ENCODE results near the gene DGKZ.

DGKZ gene

GRCh38 chr11:46393231-46393616, 46.0 kb downstream of the DGKZ start:
- H3K4me3 ChIP-seq (ENCODE audit: low read length) = peak overlapping the region; percentile 52
- H3K27me3 ChIP-seq (ENCODE audit: insufficient read depth, low read length) = peaks cover 22% of the 10 kb centered on the region
- no peaks in the 10 kb centered on the region for H3K9me3 ChIP-seq (ENCODE audit: low read length)
- H3K4me1 ChIP-seq (ENCODE audit: insufficient read depth, low read length) = peaks cover 28% of the 10 kb centered on the region
- H3K36me3 ChIP-seq (ENCODE audit: insufficient read depth, low read length) = peaks cover 22% of the 10 kb centered on the region
- H2AFZ ChIP-seq (ENCODE audit: low read depth, low read length) = no peak overlapping the region

GRCh38 chr11:46393759-46394158, 46.5 kb downstream of the DGKZ start:
- no peak overlapping the region for H2AFZ ChIP-seq (ENCODE audit: low read depth, low read length)
- H3K9me3 ChIP-seq (ENCODE audit: low read length) = no peaks in the 10 kb centered on the region
- peaks cover 18% of the 10 kb centered on the region for H3K27me3 ChIP-seq (ENCODE audit: insufficient read depth, low read length)
- H3K36me3 ChIP-seq (ENCODE audit: insufficient read depth, low read length) = peaks cover 22% of the 10 kb centered on the region
- peaks cover 23% of the 10 kb centered on the region for H3K4me1 ChIP-seq (ENCODE audit: insufficient read depth, low read length)
- no peak overlapping the region for H3K4me3 ChIP-seq (ENCODE audit: low read length)

GRCh38 chr11:46397526-46397925, 50.3 kb downstream of the DGKZ start:
- Histone ChIP-seq H3K9me3 (ENCODE audit: low read length) (no peaks in the 10 kb centered on the region), H3K36me3 (ENCODE audit: insufficient read depth, low read length) (peaks cover 25% of the 10 kb centered on the region), H2AFZ (ENCODE audit: low read depth, low read length) (no peak overlapping the region), H3K4me1 (ENCODE audit: insufficient read depth, low read length) (peaks cover 9% of the 10 kb centered on the region), H3K27me3 (ENCODE audit: insufficient read depth, low read length) (no peaks in the 10 kb centered on the region), H3K4me3 (ENCODE audit: low read length) (no peak overlapping the region)

GRCh38 chr11:46402957-46403902, 56.0 kb downstream of the DGKZ start:
- Histone ChIP-seq H2AFZ (ENCODE audit: low read depth, low read length) (no peak overlapping the region), H3K9me3 (ENCODE audit: low read length) (no peaks in the 10 kb centered on the region), H3K27me3 (ENCODE audit: insufficient read depth, low read length) (no peaks in the 10 kb centered on the region), H3K4me1 (ENCODE audit: insufficient read depth, low read length) (no peaks in the 10 kb centered on the region), H3K4me3 (ENCODE audit: low read length) (no peak overlapping the region), H3K36me3 (ENCODE audit: insufficient read depth, low read length) (peaks cover 39% of the 10 kb centered on the region)

- H2AFZ ChIP-seq (ENCODE audit: low read depth, low read length) = no peak overlapping the region
- no peaks in the 10 kb centered on the region for H3K9me3 ChIP-seq (ENCODE audit: low read length)
- no peak overlapping the region for H3K4me3 ChIP-seq (ENCODE audit: low read length)
- H3K36me3 ChIP-seq (ENCODE audit: insufficient read depth, low read length) = peaks cover 45% of the 10 kb centered on the region
- H3K4me1 ChIP-seq (ENCODE audit: insufficient read depth, low read length) = no peaks in the 10 kb centered on the region
- H3K27me3 ChIP-seq (ENCODE audit: insufficient read depth, low read length) = no peaks in the 10 kb centered on the region
Observed at GRCh38 chr11:46404476-46405017, 57.3 kb downstream of the DGKZ start.

DNA sequence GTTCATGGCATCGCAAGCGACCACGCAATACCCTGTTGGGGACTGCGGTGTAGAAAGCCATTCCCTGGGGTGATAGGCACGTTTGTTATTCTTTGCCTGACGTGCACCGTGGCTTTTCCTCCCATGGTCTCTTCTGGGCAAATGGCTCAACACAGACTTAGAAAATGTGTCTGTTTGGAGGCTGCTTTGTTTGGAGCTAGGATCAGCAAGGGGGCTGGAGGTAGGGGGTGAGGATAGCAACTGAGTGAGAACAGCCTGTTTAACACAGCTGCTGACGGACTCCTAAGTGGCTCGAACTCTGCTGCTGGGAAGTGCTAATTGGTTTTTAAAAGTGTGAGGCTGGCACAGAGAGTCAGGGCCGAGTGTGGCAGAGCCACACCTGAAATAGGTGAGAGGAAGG, 60.4 kb downstream of the DGKZ start:
- Histone ChIP-seq H3K9me3 (ENCODE audit: low read length) (no peaks in the 10 kb centered on the region), H3K27me3 (ENCODE audit: insufficient read depth, low read length) (no peaks in the 10 kb centered on the region), H3K4me3 (ENCODE audit: low read length) (no peak overlapping the region), H3K4me1 (ENCODE audit: insufficient read depth, low read length) (no peaks in the 10 kb centered on the region), H3K36me3 (ENCODE audit: insufficient read depth, low read length) (peaks cover 47% of the 10 kb centered on the region), H2AFZ (ENCODE audit: low read depth, low read length) (no peak overlapping the region)

DNA sequence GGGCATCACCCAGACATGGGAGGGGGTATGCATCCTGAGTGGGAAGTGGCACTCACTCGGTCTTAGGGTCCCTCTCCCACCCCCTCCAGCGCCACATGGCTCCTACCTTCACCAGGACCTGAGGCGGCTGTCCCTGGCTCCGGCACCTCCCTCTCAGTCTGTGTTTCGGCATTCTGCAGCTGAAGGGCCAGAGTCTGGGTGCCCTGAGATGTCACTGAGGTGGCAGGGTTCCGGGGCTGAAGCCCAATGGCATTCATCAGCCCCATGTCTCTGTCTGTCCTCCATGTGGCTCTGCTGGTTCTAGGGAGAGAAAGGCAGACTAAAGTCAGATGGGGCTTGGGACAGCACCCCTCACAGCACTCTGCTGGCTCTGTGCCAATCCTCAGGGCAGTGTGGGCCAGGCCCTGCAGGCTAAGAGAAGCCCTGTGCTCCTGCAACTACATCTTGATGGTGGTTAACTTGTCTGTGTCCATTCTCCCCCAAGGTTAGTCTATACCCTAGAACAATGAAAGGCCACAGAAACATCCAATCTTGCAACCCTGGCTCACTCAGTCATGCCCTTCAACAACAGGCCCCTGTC, 61.2 kb downstream of the DGKZ start:
- Histone ChIP-seq H3K9me3 (ENCODE audit: low read length) (no peaks in the 10 kb centered on the region), H3K36me3 (ENCODE audit: insufficient read depth, low read length) (peaks cover 40% of the 10 kb centered on the region), H3K4me1 (ENCODE audit: insufficient read depth, low read length) (no peaks in the 10 kb centered on the region), H3K4me3 (ENCODE audit: low read length) (no peak overlapping the region), H3K27me3 (ENCODE audit: insufficient read depth, low read length) (no peaks in the 10 kb centered on the region), H2AFZ (ENCODE audit: low read depth, low read length) (no peak overlapping the region)

GRCh38 chr11:46410021-46410420, 62.8 kb downstream of the DGKZ start:
- no peaks in the 10 kb centered on the region for H3K27me3 ChIP-seq (ENCODE audit: insufficient read depth, low read length)
- H2AFZ ChIP-seq (ENCODE audit: low read depth, low read length) = no peak overlapping the region
- H3K36me3 ChIP-seq (ENCODE audit: insufficient read depth, low read length) = peaks cover 42% of the 10 kb centered on the region
- no peaks in the 10 kb centered on the region for H3K9me3 ChIP-seq (ENCODE audit: low read length)
- H3K4me1 ChIP-seq (ENCODE audit: insufficient read depth, low read length) = no peaks in the 10 kb centered on the region
- H3K4me3 ChIP-seq (ENCODE audit: low read length) = no peak overlapping the region

DNA sequence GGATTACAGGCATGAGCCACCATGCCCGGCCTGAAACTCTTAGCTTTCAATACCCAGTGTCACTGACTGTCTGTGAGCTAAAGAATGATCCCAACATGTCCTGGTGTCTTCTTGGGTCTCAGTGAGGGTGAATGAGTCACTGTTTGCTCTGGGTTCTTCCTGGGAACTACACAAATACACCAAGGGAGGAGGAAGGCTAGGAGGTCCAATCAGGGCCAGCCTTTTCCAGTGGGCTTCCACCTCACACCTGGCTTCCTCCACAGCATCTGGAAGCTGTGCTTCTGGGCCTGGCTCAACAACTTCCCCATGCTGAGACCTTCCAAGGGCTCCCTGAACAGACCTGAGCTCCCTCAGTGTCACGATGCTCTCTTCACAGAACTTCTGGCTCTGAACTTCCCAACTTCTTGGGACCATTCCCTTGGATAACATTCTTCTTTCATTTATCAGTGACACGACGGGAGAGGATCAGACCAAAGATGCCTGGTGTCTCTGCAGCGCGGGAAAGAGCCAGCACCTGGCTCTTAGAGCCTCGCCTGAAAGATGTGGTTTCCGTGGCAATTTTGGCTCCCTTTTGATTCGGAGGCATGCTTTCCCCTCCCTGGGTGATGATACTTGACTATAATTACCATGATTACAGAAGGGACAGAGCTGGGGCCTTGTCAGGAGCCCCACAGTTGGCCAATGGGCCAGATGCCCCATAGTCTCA, 66.7 kb downstream of the DGKZ start:
- no peaks in the 10 kb centered on the region for H3K9me3 ChIP-seq (ENCODE audit: low read length)
- H3K36me3 ChIP-seq (ENCODE audit: insufficient read depth, low read length) = peaks cover 43% of the 10 kb centered on the region
- no peak overlapping the region for H3K4me3 ChIP-seq (ENCODE audit: low read length)
- no peak overlapping the region for H2AFZ ChIP-seq (ENCODE audit: low read depth, low read length)
- H3K27me3 ChIP-seq (ENCODE audit: insufficient read depth, low read length) = no peaks in the 10 kb centered on the region
- H3K4me1 ChIP-seq (ENCODE audit: insufficient read depth, low read length) = peaks cover 8% of the 10 kb centered on the region

- Histone ChIP-seq H3K4me3 (ENCODE audit: low read length) (no peak overlapping the region), H3K36me3 (ENCODE audit: insufficient read depth, low read length) (peaks cover 43% of the 10 kb centered on the region), H3K27me3 (ENCODE audit: insufficient read depth, low read length) (no peaks in the 10 kb centered on the region), H3K9me3 (ENCODE audit: low read length) (no peaks in the 10 kb centered on the region), H2AFZ (ENCODE audit: low read depth, low read length) (no peak overlapping the region), H3K4me1 (ENCODE audit: insufficient read depth, low read length) (peaks cover 8% of the 10 kb centered on the region)
Observed at GRCh38 chr11:46414466-46414796, 67.2 kb downstream of the DGKZ start.

DNA sequence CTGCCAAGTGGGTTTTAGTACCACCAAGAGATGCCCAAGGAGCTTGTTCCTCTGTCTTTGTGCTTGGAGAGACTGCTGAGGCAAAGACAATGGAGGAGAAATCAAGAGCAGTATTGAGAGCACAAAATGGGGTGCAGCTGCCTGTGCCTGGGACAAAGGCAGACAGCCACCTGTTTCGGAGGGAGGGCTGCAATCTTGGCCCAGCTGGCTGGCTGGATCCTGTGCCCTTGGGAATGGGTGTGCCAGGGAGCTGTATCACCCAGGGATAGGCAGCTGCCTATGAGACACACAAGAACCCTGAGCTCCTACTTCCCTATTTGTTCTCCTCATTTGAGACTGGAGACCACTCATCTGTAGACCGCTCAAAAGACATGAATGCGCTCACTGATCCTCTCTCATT, 67.6 kb downstream of the DGKZ start:
- Histone ChIP-seq H3K4me1 (ENCODE audit: insufficient read depth, low read length) (peaks cover 8% of the 10 kb centered on the region), H3K27me3 (ENCODE audit: insufficient read depth, low read length) (no peaks in the 10 kb centered on the region), H3K36me3 (ENCODE audit: insufficient read depth, low read length) (peaks cover 46% of the 10 kb centered on the region), H3K9me3 (ENCODE audit: low read length) (no peaks in the 10 kb centered on the region), H2AFZ (ENCODE audit: low read depth, low read length) (no peak overlapping the region), H3K4me3 (ENCODE audit: low read length) (no peak overlapping the region)

DNA sequence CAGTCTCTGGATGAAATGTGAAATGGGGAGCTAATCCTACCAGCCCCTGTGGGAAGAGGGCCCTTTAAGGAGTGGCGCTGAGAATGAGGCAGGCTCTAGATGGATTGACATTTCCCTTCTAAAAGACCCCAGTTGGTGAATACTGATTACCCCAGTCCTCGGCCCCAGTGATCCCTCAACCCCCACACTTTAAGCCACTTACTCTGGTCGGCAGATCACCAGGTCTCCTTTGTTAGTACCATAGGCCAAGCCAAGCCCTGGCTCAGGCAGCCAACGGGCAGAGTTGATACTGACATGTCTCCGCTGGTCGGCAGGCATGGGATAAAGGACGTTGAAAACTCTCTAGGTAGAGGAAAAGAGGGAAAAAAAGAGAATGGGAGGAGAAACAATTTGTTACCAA, 70.4 kb downstream of the DGKZ start:
- Histone ChIP-seq H3K36me3 (ENCODE audit: insufficient read depth, low read length) (peaks cover 47% of the 10 kb centered on the region), H3K9me3 (ENCODE audit: low read length) (no peaks in the 10 kb centered on the region), H3K4me3 (ENCODE audit: low read length) (no peak overlapping the region), H2AFZ (ENCODE audit: low read depth, low read length) (no peak overlapping the region), H3K27me3 (ENCODE audit: insufficient read depth, low read length) (no peaks in the 10 kb centered on the region), H3K4me1 (ENCODE audit: insufficient read depth, low read length) (peaks cover 8% of the 10 kb centered on the region)

DNA sequence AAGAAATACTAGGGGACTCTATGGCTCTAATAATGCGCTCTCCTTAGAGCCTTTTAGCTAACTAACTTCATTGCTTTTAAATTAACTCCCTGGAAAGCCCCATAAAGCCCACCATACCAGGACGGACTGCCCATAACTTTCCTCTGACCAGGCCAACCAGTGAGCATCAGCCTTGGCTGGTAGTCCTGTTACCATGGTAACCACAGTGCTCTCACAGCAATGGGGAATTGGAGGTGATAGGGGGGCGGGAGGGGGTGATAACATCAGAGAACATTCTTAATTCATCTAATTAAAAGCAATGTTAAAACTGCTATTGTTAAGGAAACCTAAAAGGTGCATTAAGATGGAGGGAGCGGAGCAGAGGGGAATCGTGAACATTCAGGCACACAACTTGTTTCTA, 71.5 kb downstream of the DGKZ start:
- no peaks in the 10 kb centered on the region for H3K27me3 ChIP-seq (ENCODE audit: insufficient read depth, low read length)
- no peak overlapping the region for H2AFZ ChIP-seq (ENCODE audit: low read depth, low read length)
- H3K4me1 ChIP-seq (ENCODE audit: insufficient read depth, low read length) = peaks cover 8% of the 10 kb centered on the region
- peaks cover 46% of the 10 kb centered on the region for H3K36me3 ChIP-seq (ENCODE audit: insufficient read depth, low read length)
- H3K9me3 ChIP-seq (ENCODE audit: low read length) = no peaks in the 10 kb centered on the region
- H3K4me3 ChIP-seq (ENCODE audit: low read length) = no peak overlapping the region

Measured in neuron (in vitro differentiated cells).